Measurements from ENCODE around the gene TRPM2. TPM values are rescaled to one million over a fixed set of nuclear protein-coding genes. Genes with fewer than 3 reads are reported as not detected.

TRPM2 gene
- total and polyA plus RNA-seq, 2 of the 13 experiments (the other 11 are each of a cell fraction or from before 2014, with no cell fraction given) = 0.07 to 0.20 TPM

DNA sequence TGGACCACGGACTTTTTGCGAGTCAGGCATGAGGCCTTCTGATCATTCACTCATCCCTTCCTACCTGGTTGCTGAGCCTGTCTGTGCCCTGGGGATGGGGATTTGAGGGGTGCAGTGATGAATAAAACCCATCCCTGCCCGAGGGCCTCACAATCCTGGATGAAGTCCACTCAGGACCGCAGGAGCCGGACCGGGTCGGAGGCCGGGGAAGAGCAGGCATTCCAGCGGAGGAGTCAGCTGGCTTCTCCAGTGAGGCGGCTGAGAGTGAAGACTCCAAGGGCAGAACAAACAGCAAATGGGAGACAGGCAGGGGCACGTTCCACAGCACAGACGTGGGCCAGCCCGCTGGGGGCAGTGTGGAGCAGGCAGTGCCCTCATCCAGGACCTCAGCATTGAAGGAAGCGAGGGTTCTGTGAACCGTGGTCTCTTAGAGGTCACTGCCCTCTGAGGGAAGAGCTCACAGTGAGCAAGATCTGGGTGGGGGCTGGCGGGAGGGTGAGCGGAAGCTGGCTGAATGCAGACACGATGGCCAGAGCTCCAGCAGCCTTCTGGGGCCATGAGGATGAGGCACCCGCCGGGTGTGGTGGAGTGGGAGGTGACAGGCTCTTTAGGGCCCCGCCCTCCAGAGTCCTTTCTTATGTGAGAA lies 91.0 kb downstream of the TRPM2 start (continued):
- TF ChIP-seq, protein P1, sequence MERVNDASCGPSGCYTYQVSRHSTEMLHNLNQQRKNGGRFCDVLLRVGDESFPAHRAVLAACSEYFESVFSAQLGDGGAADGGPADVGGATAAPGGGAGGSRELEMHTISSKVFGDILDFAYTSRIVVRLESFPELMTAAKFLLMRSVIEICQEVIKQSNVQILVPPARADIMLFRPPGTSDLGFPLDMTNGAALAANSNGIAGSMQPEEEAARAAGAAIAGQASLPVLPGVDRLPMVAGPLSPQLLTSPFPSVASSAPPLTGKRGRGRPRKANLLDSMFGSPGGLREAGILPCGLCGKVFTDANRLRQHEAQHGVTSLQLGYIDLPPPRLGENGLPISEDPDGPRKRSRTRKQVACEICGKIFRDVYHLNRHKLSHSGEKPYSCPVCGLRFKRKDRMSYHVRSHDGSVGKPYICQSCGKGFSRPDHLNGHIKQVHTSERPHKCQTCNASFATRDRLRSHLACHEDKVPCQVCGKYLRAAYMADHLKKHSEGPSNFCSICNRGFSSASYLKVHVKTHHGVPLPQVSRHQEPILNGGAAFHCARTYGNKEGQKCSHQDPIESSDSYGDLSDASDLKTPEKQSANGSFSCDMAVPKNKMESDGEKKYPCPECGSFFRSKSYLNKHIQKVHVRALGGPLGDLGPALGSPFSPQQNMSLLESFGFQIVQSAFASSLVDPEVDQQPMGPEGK (CRISPR knock-in tag; IDR thresholded peaks at IDR 0.05) = peak; percentile 37; the same call in 1 of the 2 replicates
- TF ChIP-seq, protein P2, sequence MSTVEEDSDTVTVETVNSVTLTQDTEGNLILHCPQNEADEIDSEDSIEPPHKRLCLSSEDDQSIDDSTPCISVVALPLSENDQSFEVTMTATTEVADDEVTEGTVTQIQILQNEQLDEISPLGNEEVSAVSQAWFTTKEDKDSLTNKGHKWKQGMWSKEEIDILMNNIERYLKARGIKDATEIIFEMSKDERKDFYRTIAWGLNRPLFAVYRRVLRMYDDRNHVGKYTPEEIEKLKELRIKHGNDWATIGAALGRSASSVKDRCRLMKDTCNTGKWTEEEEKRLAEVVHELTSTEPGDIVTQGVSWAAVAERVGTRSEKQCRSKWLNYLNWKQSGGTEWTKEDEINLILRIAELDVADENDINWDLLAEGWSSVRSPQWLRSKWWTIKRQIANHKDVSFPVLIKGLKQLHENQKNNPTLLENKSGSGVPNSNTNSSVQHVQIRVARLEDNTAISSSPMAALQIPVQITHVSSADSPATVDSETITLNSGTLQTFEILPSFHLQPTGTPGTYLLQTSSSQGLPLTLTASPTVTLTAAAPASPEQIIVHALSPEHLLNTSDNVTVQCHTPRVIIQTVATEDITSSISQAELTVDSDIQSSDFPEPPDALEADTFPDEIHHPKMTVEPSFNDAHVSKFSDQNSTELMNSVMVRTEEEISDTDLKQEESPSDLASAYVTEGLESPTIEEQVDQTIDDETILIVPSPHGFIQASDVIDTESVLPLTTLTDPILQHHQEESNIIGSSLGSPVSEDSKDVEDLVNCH (CRISPR knock-in tag; IDR thresholded peaks at IDR 0.05) = no peak
- TF ChIP-seq DPF2 (CRISPR knock-in tag; IDR thresholded peaks at IDR 0.05; ENCODE audit: borderline replicate concordance, low read depth) (no peak), ZSCAN21 (CRISPR knock-in tag; IDR thresholded peaks at IDR 0.05; ENCODE audit: borderline replicate concordance) (peak; percentile 56; the same call in 1 of the 2 replicates), NFKB2 (CRISPR knock-in tag; IDR thresholded peaks at IDR 0.05; ENCODE audit: borderline replicate concordance) (no peak), GABPA (IDR thresholded peaks at IDR 0.05; ENCODE audit: low read depth, low read length) (no peak), GABPA (CRISPR knock-in tag; IDR thresholded peaks at IDR 0.05; ENCODE audit: low read depth) (peak; percentile 91), ZNF264 (CRISPR knock-in tag; IDR thresholded peaks at IDR 0.05) (no peak)
- TF ChIP-seq, protein P3, sequence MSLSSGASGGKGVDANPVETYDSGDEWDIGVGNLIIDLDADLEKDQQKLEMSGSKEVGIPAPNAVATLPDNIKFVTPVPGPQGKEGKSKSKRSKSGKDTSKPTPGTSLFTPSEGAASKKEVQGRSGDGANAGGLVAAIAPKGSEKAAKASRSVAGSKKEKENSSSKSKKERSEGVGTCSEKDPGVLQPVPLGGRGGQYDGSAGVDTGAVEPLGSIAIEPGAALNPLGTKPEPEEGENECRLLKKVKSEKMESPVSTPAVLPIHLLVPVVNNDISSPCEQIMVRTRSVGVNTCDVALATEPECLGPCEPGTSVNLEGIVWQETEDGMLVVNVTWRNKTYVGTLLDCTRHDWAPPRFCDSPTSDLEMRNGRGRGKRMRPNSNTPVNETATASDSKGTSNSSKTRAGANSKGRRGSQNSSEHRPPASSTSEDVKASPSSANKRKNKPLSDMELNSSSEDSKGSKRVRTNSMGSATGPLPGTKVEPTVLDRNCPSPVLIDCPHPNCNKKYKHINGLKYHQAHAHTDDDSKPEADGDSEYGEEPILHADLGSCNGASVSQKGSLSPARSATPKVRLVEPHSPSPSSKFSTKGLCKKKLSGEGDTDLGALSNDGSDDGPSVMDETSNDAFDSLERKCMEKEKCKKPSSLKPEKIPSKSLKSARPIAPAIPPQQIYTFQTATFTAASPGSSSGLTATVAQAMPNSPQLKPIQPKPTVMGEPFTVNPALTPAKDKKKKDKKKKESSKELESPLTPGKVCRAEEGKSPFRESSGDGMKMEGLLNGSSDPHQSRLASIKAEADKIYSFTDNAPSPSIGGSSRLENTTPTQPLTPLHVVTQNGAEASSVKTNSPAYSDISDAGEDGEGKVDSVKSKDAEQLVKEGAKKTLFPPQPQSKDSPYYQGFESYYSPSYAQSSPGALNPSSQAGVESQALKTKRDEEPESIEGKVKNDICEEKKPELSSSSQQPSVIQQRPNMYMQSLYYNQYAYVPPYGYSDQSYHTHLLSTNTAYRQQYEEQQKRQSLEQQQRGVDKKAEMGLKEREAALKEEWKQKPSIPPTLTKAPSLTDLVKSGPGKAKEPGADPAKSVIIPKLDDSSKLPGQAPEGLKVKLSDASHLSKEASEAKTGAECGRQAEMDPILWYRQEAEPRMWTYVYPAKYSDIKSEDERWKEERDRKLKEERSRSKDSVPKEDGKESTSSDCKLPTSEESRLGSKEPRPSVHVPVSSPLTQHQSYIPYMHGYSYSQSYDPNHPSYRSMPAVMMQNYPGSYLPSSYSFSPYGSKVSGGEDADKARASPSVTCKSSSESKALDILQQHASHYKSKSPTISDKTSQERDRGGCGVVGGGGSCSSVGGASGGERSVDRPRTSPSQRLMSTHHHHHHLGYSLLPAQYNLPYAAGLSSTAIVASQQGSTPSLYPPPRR (CRISPR knock-in tag; IDR thresholded peaks at IDR 0.05; ENCODE audit: borderline replicate concordance) = peak; percentile 62; the same call in 1 of the 2 replicates
- TF ChIP-seq, protein P4, sequence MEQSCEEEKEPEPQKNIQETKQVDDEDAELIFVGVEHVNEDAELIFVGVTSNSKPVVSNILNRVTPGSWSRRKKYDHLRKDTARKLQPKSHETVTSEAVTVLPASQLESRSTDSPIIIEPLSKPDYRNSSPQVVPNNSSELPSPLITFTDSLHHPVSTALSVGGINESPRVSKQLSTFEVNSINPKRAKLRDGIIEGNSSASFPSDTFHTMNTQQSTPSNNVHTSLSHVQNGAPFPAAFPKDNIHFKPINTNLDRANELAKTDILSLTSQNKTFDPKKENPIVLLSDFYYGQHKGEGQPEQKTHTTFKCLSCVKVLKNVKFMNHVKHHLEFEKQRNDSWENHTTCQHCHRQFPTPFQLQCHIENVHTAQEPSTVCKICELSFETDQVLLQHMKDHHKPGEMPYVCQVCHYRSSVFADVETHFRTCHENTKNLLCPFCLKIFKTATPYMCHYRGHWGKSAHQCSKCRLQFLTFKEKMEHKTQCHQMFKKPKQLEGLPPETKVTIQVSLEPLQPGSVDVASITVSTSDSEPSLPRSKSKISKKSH (CRISPR knock-in tag; IDR thresholded peaks at IDR 0.05; ENCODE audit: borderline replicate concordance) = peak; percentile 71; the same call in 1 of the 2 replicates
- TF ChIP-seq, protein P5, sequence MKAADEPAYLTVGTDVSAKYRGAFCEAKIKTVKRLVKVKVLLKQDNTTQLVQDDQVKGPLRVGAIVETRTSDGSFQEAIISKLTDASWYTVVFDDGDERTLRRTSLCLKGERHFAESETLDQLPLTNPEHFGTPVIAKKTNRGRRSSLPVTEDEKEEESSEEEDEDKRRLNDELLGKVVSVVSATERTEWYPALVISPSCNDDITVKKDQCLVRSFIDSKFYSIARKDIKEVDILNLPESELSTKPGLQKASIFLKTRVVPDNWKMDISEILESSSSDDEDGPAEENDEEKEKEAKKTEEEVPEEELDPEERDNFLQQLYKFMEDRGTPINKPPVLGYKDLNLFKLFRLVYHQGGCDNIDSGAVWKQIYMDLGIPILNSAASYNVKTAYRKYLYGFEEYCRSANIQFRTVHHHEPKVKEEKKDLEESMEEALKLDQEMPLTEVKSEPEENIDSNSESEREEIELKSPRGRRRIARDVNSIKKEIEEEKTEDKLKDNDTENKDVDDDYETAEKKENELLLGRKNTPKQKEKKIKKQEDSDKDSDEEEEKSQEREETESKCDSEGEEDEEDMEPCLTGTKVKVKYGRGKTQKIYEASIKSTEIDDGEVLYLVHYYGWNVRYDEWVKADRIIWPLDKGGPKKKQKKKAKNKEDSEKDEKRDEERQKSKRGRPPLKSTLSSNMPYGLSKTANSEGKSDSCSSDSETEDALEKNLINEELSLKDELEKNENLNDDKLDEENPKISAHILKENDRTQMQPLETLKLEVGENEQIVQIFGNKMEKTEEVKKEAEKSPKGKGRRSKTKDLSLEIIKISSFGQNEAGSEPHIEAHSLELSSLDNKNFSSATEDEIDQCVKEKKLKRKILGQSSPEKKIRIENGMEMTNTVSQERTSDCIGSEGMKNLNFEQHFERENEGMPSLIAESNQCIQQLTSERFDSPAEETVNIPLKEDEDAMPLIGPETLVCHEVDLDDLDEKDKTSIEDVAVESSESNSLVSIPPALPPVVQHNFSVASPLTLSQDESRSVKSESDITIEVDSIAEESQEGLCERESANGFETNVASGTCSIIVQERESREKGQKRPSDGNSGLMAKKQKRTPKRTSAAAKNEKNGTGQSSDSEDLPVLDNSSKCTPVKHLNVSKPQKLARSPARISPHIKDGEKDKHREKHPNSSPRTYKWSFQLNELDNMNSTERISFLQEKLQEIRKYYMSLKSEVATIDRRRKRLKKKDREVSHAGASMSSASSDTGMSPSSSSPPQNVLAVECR (CRISPR knock-in tag; IDR thresholded peaks at IDR 0.05; ENCODE audit: borderline replicate concordance) = peak; percentile 70; the same call in 1 of the 2 replicates

All from HepG2 (cell line).